LNCaP clone FGC (cell line): ENCODE results near the gene DDAH2.

Experiments
- DNase-seq: peaks from one replicate; pipeline ENCODE4 v3.0.0-alpha.2; 2011; ENCODE audit warnings: low read depth
- H3K4me3 ChIP-seq: 2 replicates; pipeline ENCODE4 v1.5.1; 2011; ENCODE audit warnings: mild to moderate bottlenecking, low read depth, low read length, control low read depth
- CTCF ChIP-seq: IDR thresholded peaks from 2 replicates; pipeline ENCODE4 v1.5.1; 2012; ENCODE audit warnings: mild to moderate bottlenecking; ENCODE audit not compliant: control insufficient read depth, insufficient read depth; ENCODE audit errors: extremely low read depth

DDAH2 gene

GRCh38 chr6:31761343-31761742, 32.2 kb upstream of the DDAH2 start:
- no peak for TF ChIP-seq CTCF
- DNase-seq, result no peak
- no peak overlapping the region for H3K4me3 ChIP-seq

- no peak for DNase-seq
- H3K4me3 ChIP-seq, result no peak overlapping the region
- no peak for TF ChIP-seq CTCF
Observed at GRCh38 chr6:31760790-31761189, 31.7 kb upstream of the DDAH2 start.

GRCh38 chr6:31758281-31758680, 29.2 kb upstream of the DDAH2 start:
- no peak for TF ChIP-seq CTCF
- H3K4me3 ChIP-seq, result no peak overlapping the region
- no peak for DNase-seq

GRCh38 chr6:31752739-31753319, 23.7 kb upstream of the DDAH2 start:
- H3K4me3 ChIP-seq, result no peak overlapping the region
- TF ChIP-seq CTCF, result no peak
- no peak for DNase-seq

GRCh38 chr6:31750411-31751022, 21.4 kb upstream of the DDAH2 start:
- no peak for TF ChIP-seq CTCF
- no peak for DNase-seq
- no peak overlapping the region for H3K4me3 ChIP-seq

- DNase-seq, result no peak
- no peak overlapping the region for H3K4me3 ChIP-seq
- TF ChIP-seq CTCF, result no peak
Observed at GRCh38 chr6:31749301-31750036, 20.4 kb upstream of the DDAH2 start.
